Endothelial cell of umbilical vein (primary cell): ENCODE data around the gene CCDC6. TPM values are rescaled to one million over a fixed set of nuclear protein-coding genes. Genes with fewer than 3 reads are reported as not detected.

Experiments used
- BruUV-seq: library from RNA; stranded (reverse); fragments of 400-500 nt; replicated peaks from 2 replicates; lab custom pipeline; 2021; lab: Mats Ljungman, UMichigan
- CTCF ChIA-PET: fragments of 300-600, 350-600 bp; sonication (Branson Sonifier 250); formaldehyde crosslinking; loops from one replicate; lab custom pipeline; 2021; ENCODE audit warnings: antibody characterized with exemption, inconsistent platforms; lab: Charles Lee
- POLR2A ChIA-PET: fragments of 300-600, 350-600 bp; sonication (Branson Sonifier 250); formaldehyde crosslinking; loops from one replicate; lab custom pipeline; 2021; ENCODE audit warnings: antibody characterized with exemption, inconsistent platforms; lab: Charles Lee
- DNase-seq: peaks from one replicate; pipeline ENCODE4 v3.0.0-alpha.2; 2011; ENCODE audit warnings: low read depth, low spot score
- FAIRE-seq: peaks from 2 replicates; lab custom pipeline; 2011; peaks lifted over from hg19 to GRCh38; lab: Jason Lieb, UNC
- H2AFZ ChIP-seq: 2 replicates; pipeline ENCODE4 v1.6.0; 2012; ENCODE audit warnings: low read depth, low read length, control low read depth, inconsistent platforms
- H3K27ac ChIP-seq: 2 replicates; pipeline ENCODE4 v1.5.1; 2011; ENCODE audit warnings: low read depth, mild to moderate bottlenecking, control low read depth, low read length, moderate library complexity; ENCODE audit not compliant: insufficient read depth
- H3K27me3 ChIP-seq, 2 experiments: 2 replicates each; pipeline versions ENCODE4 v1.6.0 to v1.6.1; 2011; ENCODE audit warnings: low read length in 2 of 2, mixed read lengths in 1 of 2; ENCODE audit not compliant: control insufficient read depth in 2 of 2, insufficient read depth in 2 of 2
- H3K36me3 ChIP-seq, 2 experiments: 2 replicates in 1 of 2; 3 replicates in 1 of 2; pipeline ENCODE4 v1.5.1; 2011; ENCODE audit warnings: low read length in 2 of 2, mild to moderate bottlenecking in 1 of 2, moderate library complexity in 1 of 2; ENCODE audit not compliant: control insufficient read depth in 2 of 2, insufficient read depth in 2 of 2; ENCODE audit errors: extremely low read depth in 1 of 2
- H3K4me1 ChIP-seq: 3 replicates; pipeline ENCODE4 v1.5.1; 2011; ENCODE audit warnings: mild to moderate bottlenecking, low read length; ENCODE audit not compliant: control insufficient read depth, insufficient read depth; ENCODE audit errors: extremely low read depth
- H3K4me2 ChIP-seq: 2 replicates; pipeline ENCODE4 v1.6.1; 2011; ENCODE audit warnings: low read length, control low read depth, mixed read lengths; ENCODE audit not compliant: insufficient read depth
- H3K4me3 ChIP-seq, 3 experiments: fragments of 200-600 bp in 1 of 3; sonication (generic), shearing (Covaris generic) in 1 of 3; replicated peaks in 1 of 3; 2 replicates each; pipeline ENCODE4 v1.5.1; 2011 to 2016; ENCODE audit warnings: control low read depth in 3 of 3, low read length in 3 of 3, mild to moderate bottlenecking in 2 of 3, inconsistent platforms in 1 of 3, low read depth in 1 of 3, moderate library complexity in 1 of 3; ENCODE audit not compliant: insufficient read depth in 1 of 3
- H3K79me2 ChIP-seq: 2 replicates; pipeline ENCODE4 v1.6.0; 2012; ENCODE audit warnings: low read length, inconsistent platforms; ENCODE audit not compliant: control insufficient read depth, insufficient read depth
- H3K9ac ChIP-seq: replicated peaks from 2 replicates; pipeline ENCODE3; 2011; ENCODE audit warnings: low read length, control low read depth; ENCODE audit not compliant: insufficient read depth; ENCODE audit errors: extremely low read depth
- H3K9me1 ChIP-seq: replicated peaks from 3 replicates; pipeline ENCODE4 v1.6.0; 2011; ENCODE audit warnings: mild to moderate bottlenecking, low read length; ENCODE audit not compliant: control insufficient read depth, insufficient read depth; ENCODE audit errors: extremely low read depth
- H3K9me3 ChIP-seq: replicated peaks from 2 replicates; pipeline ENCODE4 v1.5.1; 2012; ENCODE audit warnings: low read length, inconsistent platforms; ENCODE audit not compliant: control insufficient read depth, insufficient read depth
- H4K20me1 ChIP-seq: replicated peaks from 2 replicates; pipeline ENCODE3; 2011; ENCODE audit warnings: mild to moderate bottlenecking, low read length; ENCODE audit not compliant: control insufficient read depth, insufficient read depth; ENCODE audit errors: extremely low read depth
- CTCF ChIP-seq, 2 donors: IDR thresholded peaks; 1 replicate in 1 of 2; 2 replicates in 1 of 2; pipeline ENCODE4 v1.5.1; 2011; ENCODE audit warnings: low read length in 2 of 2, mild to moderate bottlenecking in 2 of 2, moderate library complexity in 2 of 2, control low read depth in 1 of 2, inconsistent platforms in 1 of 2, low read depth in 1 of 2; ENCODE audit not compliant: insufficient read depth in 1 of 2; ENCODE audit errors: extremely low read depth in 1 of 2
- JUN ChIP-seq: IDR thresholded peaks from 2 replicates; pipeline ENCODE4 v1.6.1; 2011; ENCODE audit warnings: borderline replicate concordance, low read depth; ENCODE audit not compliant: insufficient read length, insufficient read depth
- MAX ChIP-seq: IDR thresholded peaks from 2 replicates; pipeline ENCODE4 v1.6.1; 2011; ENCODE audit not compliant: insufficient read depth, insufficient read length
- POLR2A ChIP-seq: IDR thresholded peaks from 2 replicates; pipeline ENCODE4 v1.6.1; 2012; ENCODE audit warnings: low read depth, mild to moderate bottlenecking, control low read depth, low read length
- dilution Hi-C: fragments of 300-500 bp; cut with MboI; formaldehyde crosslinking; loops from one replicate; pipeline ENCODE4 v1.15.0; 2019; ENCODE audit warnings: low sequenced_read_pairs; ENCODE audit not compliant: extremely low pct_ligation_motif_present
- intact Hi-C: fragments of 100-400 bp; cut with micrococcal nuclease; formaldehyde crosslinking; loops from one replicate; pipeline ENCODE4 v1.10.0; 2022
- polyA plus RNA-seq, 4 experiments: library from polyadenylated mRNA; depleted of rRNA in 3 of 4; stranded (reverse) in 3 of 4; unstranded in 1 of 4; fragments of >200 nt; gene quantifications; 2 replicates each; pipeline versions ENCODE4 v1.2.1 to v1.2.3, GENCODE V29; 2011 to 2012; ENCODE audit warnings: missing spikeins in 1 of 4
- total RNA-seq: library from RNA; stranded (reverse); gene quantifications from 2 replicates; pipeline ENCODE4 v1.2.3, GENCODE V29; 2021

CCDC6 gene
- total and polyA plus RNA-seq, 2 donors (not counting 3 experiments of a cell fraction or from before 2014, with no cell fraction given), result 16.8 to 36.8 TPM

- intact Hi-C loops (no loop called here), dilution Hi-C loops (no loop called here)
- DNase-seq, result peak; percentile 30
These were observed 53.7 kb downstream of the CCDC6 start for GRCh38 chr10:59852670-59853069.

More at GRCh38 chr10:59852670-59853069, 53.7 kb downstream of the CCDC6 start:
- POLR2A ChIA-PET, result interaction anchor here (0.7 kb wide), 1 partner anchor 11 kb away, joined by 3 read pairs; no protein-coding TSS in a partner anchor
- no peaks in the 10 kb centered on the region for H3K27me3 ChIP-seq
- no peaks in the 10 kb centered on the region for H4K20me1 ChIP-seq
- no TSS peak for BruUV-seq
- H3K36me3 ChIP-seq, result no peaks in the 10 kb centered on the region
- H3K27ac ChIP-seq, result no peak overlapping the region
- peak overlapping the region; percentile 26 for H3K4me2 ChIP-seq
- CTCF ChIA-PET, result interaction anchor here (2.6 kb wide), 1 partner anchor 22 kb away, joined by 10 read pairs; no protein-coding TSS in a partner anchor
- no peaks in the 10 kb centered on the region for H3K9me1 ChIP-seq
- peaks cover 26% of the 10 kb centered on the region for H3K79me2 ChIP-seq
- no peaks in the 10 kb centered on the region for H3K9me3 ChIP-seq
- no peak overlapping the region for H3K9ac ChIP-seq
- no peak overlapping the region for H2AFZ ChIP-seq
- FAIRE-seq, result no peak
- TF ChIP-seq CTCF (IDR thresholded peaks at IDR 0.05; ENCODE audit: extremely low read depth in 1 of 2, insufficient read depth in 1 of 2, low read depth in 1 of 2, low read length in 2 of 2) (no peak), MAX (no peak), POLR2A (no peak), JUN (no peak)
- no peak overlapping the region for H3K4me3 ChIP-seq
- H3K4me1 ChIP-seq, result peaks cover 6% of the 10 kb centered on the region
